CD4-positive, alpha-beta T cell treated with Interleukin-4 for 1 hour (primary cell): ENCODE data around the gene FBN1.

Experiments
- DNase-seq, 2 donors: peaks; one replicate each; pipeline ENCODE4 v3.0.0-alpha.2; 2020 to 2022

The FBN1 gene

GRCh38 chr15:48578965-48579364 is 66.5 kb downstream of the FBN1 start:
- DNase-seq = no peak

- no peak for DNase-seq
Observed at GRCh38 chr15:48577469-48577868, 68.0 kb downstream of the FBN1 start.

DNA sequence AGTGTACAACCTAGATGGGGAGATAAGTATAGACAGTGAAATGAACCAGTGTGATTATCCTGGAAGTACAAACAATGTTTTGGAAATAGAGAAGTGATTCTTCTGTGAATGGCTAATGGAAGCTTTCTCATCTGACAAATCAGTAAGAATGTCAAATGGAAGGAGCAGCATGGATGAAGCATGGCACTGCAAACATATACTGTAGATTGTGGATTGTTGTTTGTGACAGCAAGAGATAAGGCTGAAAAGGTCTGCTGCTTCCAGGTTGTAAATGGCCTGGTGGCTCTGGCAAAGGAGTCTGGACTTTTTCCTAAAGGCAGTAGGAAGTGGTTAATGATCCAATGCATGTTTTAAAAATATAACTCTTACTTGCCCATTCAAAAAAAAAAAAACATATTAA is 71.3 kb downstream of the FBN1 start:
- no peak for DNase-seq

DNA sequence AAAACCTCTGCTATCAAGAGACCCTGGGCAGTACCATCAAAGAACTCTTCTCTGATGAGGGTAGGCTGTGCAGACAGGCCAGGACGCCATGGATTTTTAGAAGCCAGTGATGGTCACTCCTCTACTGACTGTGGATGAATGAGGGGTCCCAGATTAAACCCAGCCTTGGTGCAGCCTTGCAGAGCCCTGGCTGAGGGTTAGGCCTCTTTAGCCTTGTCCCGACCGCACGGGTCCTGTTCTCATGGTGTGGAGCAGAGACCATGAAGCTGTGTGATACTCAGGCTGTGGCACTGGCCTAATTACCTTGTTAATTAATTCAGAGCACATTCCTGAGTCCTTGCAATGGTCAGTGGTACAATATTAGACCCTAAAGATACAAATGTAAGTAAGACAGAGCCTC is 71.7 kb downstream of the FBN1 start:
- no peak for DNase-seq

- DNase-seq = no peak
Observed at GRCh38 chr15:48572823-48573222, 72.7 kb downstream of the FBN1 start.

DNA sequence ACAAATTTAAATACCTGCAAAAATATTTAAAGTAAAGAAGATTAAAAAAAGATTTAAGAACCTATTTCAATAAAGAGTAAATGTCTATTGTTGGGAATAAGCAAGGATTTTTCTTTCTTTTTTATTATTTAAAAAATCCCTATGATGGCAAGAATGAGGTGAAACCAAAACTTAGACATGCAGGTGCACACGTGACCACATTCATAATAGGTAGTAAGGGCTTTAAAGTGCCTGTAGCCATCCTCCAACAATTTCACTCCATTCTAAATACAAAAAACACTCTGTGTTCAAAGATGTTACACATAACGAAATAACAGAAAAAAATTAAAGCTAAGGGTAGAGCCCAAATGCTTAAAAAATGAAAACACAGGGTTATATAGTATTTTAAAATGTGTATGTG is 74.0 kb downstream of the FBN1 start:
- DNase-seq = no peak

- DNase-seq = no peak
Observed at GRCh38 chr15:48570822-48571221, 74.7 kb downstream of the FBN1 start.

DNA sequence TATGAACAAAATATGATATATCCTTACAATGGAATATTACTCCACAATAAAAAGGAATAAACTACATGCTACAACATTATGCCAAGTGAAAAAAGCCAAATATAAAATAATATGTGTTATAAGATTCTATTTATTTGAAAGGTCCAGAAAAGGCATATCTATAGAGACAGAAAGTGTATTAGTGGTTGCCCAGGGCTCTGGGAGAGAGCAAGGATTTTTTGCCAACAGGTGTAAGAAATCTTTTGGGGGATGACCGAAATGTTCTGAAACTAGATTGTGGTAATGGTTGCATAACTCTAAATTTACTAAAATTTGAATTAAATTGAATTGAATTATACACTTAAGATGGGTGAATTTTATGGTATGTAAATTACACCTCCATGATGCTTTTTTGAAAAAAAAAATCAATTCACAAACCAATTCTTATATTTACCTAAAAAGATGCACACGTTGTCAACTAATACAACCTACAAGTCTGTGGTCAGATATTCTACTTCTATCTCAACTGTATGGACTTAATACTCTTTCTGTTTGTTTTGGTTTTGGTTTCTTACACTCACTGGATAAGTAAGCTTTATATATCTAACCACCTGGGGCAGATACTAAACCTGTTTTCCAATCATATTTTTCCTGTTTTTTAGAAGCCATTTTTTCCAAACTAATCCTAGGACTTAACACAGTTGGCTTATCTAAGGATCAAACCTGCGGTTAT is 75.8 kb downstream of the FBN1 start:
- no peak for DNase-seq

DNA sequence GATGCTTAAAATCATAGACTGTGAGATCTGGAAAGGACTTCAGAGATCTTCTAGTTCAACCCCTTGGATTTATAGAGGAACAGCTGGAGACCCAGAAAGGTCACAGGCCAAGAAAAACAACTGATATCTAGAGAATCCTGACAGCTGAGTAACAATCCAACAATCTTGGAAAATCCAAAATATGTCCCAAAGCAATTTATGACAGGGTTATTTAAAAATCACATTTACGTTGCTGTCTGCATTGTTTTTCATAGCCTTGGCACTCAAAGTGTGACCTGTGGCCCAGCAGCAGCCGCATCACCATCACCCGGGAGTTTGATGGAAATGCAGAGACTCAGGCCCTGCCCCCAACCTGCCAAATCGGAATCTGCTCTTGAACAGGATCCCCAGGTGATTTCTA is 78.8 kb downstream of the FBN1 start:
- no peak for DNase-seq

- DNase-seq = no peak
Observed at GRCh38 chr15:48565560-48566482, 79.7 kb downstream of the FBN1 start.

GRCh38 chr15:48564690-48565089 is 80.8 kb downstream of the FBN1 start:
- DNase-seq = no peak

DNA sequence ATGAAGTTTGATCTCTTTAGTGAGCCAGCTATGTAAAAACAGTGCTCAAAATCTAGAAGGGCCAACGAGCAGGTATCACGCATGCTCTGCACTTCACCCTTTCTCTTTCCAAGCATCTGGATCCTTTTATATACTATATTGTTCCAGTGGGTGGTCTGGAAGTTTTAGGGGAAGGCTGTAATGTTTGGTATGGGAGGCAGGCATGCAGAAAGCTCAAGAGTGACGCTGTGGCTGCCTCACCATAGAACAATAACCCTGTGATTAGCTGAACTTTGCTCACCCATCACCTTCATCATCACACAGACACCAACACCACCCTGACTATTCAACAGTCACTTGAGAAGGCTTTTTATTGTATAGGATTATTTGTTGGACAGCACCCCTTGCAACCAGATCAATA is 81.6 kb downstream of the FBN1 start:
- no peak for DNase-seq

- no peak for DNase-seq
Observed at GRCh38 chr15:48560321-48561051, 85.0 kb downstream of the FBN1 start.

DNA sequence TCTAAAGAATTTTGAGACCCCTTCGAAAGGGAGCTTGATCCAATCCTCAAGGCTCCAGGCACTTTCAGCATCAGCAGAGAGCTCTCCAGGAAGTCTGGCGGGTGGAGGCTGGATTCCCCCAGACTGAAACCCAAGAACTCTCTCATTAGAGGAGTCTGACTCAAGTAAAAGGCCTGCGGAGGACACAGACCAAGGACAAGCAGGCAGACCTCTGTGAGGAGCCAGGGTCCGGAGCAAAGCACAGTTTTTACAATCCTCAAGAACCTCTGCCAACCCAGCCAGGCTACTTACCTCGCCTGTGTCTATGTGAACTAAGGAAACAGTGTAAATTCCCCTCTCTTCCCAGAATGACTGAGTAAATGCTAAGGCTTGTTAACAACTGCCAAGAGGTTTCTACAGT is 86.2 kb downstream of the FBN1 start:
- no peak for DNase-seq

GRCh38 chr15:48558226-48558625 is 87.3 kb downstream of the FBN1 start:
- no peak for DNase-seq

GRCh38 chr15:48557335-48557734 is 88.2 kb downstream of the FBN1 start:
- DNase-seq = no peak

GRCh38 chr15:48556159-48556897 is 89.2 kb downstream of the FBN1 start:
- no peak for DNase-seq

- DNase-seq = no peak
Observed at GRCh38 chr15:48555241-48555881, 90.1 kb downstream of the FBN1 start.

DNA sequence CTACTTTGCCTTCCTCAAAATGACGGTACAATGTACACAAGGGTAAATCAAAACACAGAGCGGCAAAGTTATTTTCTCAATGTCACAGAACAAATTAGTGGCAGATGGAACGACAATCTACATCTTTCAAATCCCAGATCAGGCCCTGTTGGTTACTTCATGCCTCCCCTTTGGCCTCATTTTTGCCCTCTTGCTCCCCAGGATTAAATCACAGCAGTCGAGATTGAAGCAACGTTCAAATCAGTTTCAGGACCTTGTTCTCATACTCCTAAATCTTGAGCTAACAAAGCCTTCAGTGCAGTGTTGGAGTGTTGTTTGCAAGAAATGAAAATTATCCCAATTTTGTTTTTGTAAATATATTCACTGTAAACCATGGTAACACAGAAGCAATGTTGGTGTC is 91.4 kb downstream of the FBN1 start:
- no peak for DNase-seq

- DNase-seq = no peak
Observed at GRCh38 chr15:48553559-48553958, 92.0 kb downstream of the FBN1 start.

GRCh38 chr15:48550822-48551525 is 94.5 kb downstream of the FBN1 start:
- no peak for DNase-seq

DNA sequence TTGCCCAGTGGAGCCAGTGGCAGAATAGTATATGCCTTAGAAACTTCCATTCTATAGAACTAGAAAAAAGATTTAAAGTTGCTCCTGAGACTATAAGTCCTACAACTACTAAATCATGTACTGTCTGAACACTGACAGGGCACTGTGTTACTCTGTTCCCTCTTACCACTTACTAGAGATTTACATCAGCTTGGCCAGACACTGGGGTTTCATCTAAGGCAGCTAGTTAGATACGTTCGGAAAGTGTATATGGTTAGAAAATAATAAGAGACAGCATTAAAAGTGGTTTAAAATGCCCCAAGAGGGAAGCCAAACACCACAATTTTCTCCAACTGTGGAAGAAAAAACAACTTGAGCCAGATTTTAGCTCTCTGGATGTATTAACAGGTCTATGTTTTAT is 97.1 kb downstream of the FBN1 start:
- no peak for DNase-seq
